ENCODE data around the gene ELAVL4.

DNA sequence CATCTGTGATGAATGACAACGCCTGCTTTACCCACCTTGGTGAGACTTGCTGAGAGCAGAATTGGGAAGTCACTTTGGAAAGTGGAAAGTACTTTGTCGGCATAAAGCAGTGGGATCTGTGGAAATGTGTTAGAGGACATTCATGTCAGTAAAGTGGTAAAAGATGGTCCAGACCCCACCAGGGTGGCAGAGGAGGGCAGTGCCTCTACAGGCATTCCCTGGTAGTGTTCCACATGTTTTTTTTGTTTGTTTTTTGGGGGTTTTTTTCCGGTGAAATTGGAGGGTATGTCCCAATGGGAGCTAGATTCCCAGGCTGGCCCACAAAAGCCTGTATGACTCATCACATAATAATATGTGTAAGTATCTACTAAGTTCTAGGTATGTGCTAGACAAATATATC is 80.6 kb downstream of the ELAVL4 start:
- TF ChIP-seq CTCF (IDR thresholded peaks at IDR 0.05): no peak
- no peak for TF ChIP-seq POLR2A (IDR thresholded peaks at IDR 0.05)

Data from lower leg skin (tissue), 3 donors.